Large intestine (tissue), 3 donors: ENCODE measurements around the gene SMNDC1. TPM values are rescaled to one million over a fixed set of nuclear protein-coding genes. Genes with fewer than 3 reads are reported as not detected.
"Not testable (repeated sequence)": the region's sequence is repeated elsewhere in the genome, so short reads cannot be mapped to it uniquely, and the experiment has no call there.

Experiments used
- DNase-seq, 2 donors: peaks; one replicate each; pipeline versions ENCODE4 v3.0.0 to v3.0.0-alpha.2; 2013
- H3K27ac ChIP-seq: one replicate; pipeline ENCODE4 v1.5.1; 2013; ENCODE audit warnings: low read length
- H3K27me3 ChIP-seq: 2 replicates; pipeline ENCODE4 v1.6.1; 2013; ENCODE audit warnings: low read length; ENCODE audit not compliant: control insufficient read depth, insufficient read depth
- H3K36me3 ChIP-seq: 2 replicates; pipeline ENCODE4 v1.6.1; 2013; ENCODE audit warnings: low read length; ENCODE audit not compliant: control insufficient read depth, insufficient read depth
- H3K4me1 ChIP-seq: one replicate; pipeline ENCODE4 v1.6.1; 2013; ENCODE audit warnings: low read length; ENCODE audit not compliant: control insufficient read depth, insufficient read depth
- H3K4me3 ChIP-seq: one replicate; pipeline ENCODE4 v1.5.1; 2013; ENCODE audit warnings: low read length
- H3K9me3 ChIP-seq: one replicate; pipeline ENCODE4 v1.6.1; 2013; ENCODE audit warnings: mild to moderate bottlenecking, low read depth, low read length, moderate library complexity; ENCODE audit not compliant: control insufficient read depth
- WGBS: methylation state at CpG from one replicate; pipeline ENCODE4 v1.1.5; 2013; ENCODE audit warnings: low lambda C conversion rate; ENCODE audit not compliant: insufficient coverage; 5-methylcytosine and 5-hydroxymethylcytosine counted together
- polyA plus RNA-seq: library from polyadenylated mRNA; unstranded; fragments of 120-200 nt; gene quantifications from one replicate; pipeline ENCODE4 v1.2.1, GENCODE V29; 2013

SMNDC1 gene
- polyA plus RNA-seq, 1 donor, result 33.8 TPM

DNA sequence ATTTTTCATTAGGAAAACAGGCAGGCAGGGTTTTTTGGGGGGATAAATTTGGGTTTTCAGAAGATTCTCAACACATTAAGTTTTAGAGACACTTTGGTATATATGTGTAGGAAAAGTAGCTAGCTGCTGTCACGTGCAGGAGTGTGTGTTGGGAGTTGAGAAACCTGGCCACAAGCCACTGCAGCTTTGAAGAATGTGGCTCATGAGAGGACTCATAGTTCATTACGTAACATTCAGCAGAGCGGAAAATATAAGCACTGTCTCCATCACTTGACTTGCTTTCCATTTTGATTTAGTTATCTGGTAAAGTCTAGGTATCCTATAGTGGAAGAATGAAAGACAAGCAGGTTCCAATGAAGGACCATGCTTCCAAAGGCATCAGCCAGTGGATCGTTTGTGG is 31.2 kb downstream of the SMNDC1 start:
- no peak overlapping the region for H3K4me3 ChIP-seq
- no peaks in the 10 kb centered on the region for H3K27me3 ChIP-seq
- H3K36me3 ChIP-seq, result no peaks in the 10 kb centered on the region
- WGBS, result 71% methylated on average over 2 of the region's 4 CpGs
- peaks cover 4% of the 10 kb centered on the region for H3K4me1 ChIP-seq
- peak in 1 of 2 donors; percentile 33 for DNase-seq
- H3K9me3 ChIP-seq, result no peaks in the 10 kb centered on the region
- no peak overlapping the region for H3K27ac ChIP-seq

- H3K36me3 ChIP-seq, DNase-seq, H3K9me3 ChIP-seq, H3K4me3 ChIP-seq, H3K27me3 ChIP-seq, H3K4me1 ChIP-seq, H3K27ac ChIP-seq: not testable (repeated sequence)
- 100% methylated on average over 1 of the region's 15 CpGs for WGBS
These were observed 31.7 kb downstream of the SMNDC1 start for GRCh38 chr10:110272995-110273394.

DNA sequence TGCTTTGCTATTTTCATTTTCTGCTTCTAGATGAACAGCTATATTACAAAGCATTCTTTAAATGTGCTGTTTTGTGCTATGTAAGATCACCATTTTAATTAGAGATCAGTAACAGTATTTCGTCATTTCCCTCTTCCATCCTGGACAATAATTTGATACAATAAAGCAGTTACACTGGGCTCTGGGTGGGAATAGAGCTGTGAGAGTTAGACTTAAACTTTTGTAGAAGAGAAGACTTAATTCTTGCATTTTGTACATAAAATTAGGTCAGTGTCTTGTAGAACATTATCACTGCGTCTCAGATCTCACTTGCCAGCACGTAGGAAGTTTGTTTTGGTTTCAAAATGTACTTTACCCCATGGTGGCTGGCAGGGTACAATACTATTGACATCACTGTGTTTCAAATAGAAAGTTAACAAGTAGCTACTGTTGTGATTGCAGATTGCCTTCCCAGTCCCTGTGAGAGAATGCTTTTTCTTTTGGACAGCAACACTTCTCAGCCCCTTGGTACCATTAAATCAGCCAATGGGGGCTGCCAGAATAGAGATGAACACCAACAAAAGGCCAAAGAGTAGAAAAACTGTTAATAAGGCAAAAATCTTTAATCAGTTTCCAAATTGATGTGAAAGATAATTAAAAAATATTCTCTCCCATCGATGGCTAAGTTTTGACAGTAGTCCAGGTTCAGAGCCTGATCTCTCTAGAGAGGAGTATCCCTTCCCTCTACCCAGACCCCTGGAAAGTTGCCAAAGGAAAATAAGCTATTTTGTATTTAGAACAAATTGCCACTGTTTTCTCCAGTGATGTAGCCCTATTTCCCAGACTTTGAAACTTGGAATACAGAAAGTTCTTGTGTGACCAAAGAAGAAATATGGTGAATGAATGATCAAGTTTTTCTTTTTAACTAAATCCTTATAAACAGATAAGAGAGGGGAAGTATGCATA is 35.1 kb downstream of the SMNDC1 start:
- WGBS, result no CpG with 5 or more reads among the region's 4 CpGs
- no peaks in the 10 kb centered on the region for H3K9me3 ChIP-seq
- peak overlapping the region; percentile 22 for H3K4me3 ChIP-seq
- peak overlapping the region; percentile 58 for H3K27ac ChIP-seq
- H3K4me1 ChIP-seq, result peaks cover 4% of the 10 kb centered on the region
- no peaks in the 10 kb centered on the region for H3K27me3 ChIP-seq
- DNase-seq, result peak; percentile 67 to 89
- H3K36me3 ChIP-seq, result no peaks in the 10 kb centered on the region

DNA sequence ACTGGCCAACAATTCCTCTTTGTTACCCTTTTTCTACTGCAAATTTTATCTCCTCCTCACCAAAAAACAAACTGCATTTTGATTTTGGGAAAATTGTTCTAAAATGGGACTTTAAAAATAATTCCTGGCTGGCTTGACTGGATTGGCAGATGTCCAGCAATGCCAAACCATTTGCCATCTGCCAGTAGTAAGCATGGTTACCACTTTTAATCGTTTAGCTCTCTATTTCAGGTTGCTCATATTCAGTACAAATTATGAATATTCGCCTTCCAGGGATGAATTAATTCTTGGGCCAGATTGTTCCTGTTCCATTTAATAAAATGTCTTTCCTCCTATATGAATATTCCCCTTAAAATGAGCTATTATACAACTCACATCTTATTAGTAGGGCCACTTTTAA is 35.7 kb downstream of the SMNDC1 start:
- Histone ChIP-seq H3K27me3 (no peaks in the 10 kb centered on the region), H3K4me3 (peak overlapping the region; percentile 22), H3K27ac (peak overlapping the region; percentile 58), H3K4me1 (peaks cover 4% of the 10 kb centered on the region), H3K36me3 (no peaks in the 10 kb centered on the region), H3K9me3 (no peaks in the 10 kb centered on the region)
- no peak for DNase-seq
- no CpG with 5 or more reads among the region's 2 CpGs for WGBS

GRCh38 chr10:110268442-110268841 is 36.3 kb downstream of the SMNDC1 start:
- H3K4me3 ChIP-seq, result no peak overlapping the region
- H3K4me1 ChIP-seq, result peaks cover 4% of the 10 kb centered on the region
- no peak for DNase-seq
- no peaks in the 10 kb centered on the region for H3K36me3 ChIP-seq
- H3K27ac ChIP-seq, result no peak overlapping the region
- H3K27me3 ChIP-seq, result no peaks in the 10 kb centered on the region
- no peaks in the 10 kb centered on the region for H3K9me3 ChIP-seq

- H3K9me3 ChIP-seq, result no peaks in the 10 kb centered on the region
- WGBS, result 88% methylated on average over 1 of the region's 1 CpG
- H3K27me3 ChIP-seq, result no peaks in the 10 kb centered on the region
- H3K36me3 ChIP-seq, result no peaks in the 10 kb centered on the region
- no peak overlapping the region for H3K27ac ChIP-seq
- peaks cover 4% of the 10 kb centered on the region for H3K4me1 ChIP-seq
- DNase-seq, result no peak
- no peak overlapping the region for H3K4me3 ChIP-seq
These were observed 37.4 kb downstream of the SMNDC1 start for GRCh38 chr10:110267276-110267675.

DNA sequence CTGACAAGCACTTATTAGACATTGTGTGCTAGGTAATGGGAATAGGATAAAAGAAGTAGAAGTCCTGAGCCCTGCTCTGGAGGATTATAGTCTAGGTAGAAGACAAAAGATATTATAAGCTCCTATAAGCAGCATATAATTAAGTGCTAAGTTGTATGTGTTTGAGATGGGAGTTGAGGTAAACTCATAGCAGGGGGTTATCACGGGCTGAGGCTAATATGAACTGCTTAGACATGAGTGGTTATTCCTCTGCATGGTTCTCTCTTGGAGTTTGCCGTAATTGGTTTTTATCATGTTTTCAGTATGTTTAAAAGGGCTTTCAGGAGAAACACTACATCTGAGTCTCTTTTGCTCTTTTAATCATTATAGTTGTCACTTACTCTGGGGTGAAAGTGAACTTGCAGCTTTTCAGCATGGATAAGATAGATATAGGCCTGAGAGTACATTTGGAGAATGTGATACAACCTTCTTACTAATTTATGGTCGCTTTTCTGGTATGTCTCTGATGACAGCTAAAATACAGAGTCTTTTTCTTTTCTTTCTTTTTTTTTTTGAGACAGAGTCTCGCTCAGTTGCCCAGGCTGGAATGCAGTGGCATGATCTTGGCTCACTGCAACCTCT is 39.0 kb downstream of the SMNDC1 start:
- peaks cover 4% of the 10 kb centered on the region for H3K4me1 ChIP-seq
- no peaks in the 10 kb centered on the region for H3K27me3 ChIP-seq
- no peak overlapping the region for H3K27ac ChIP-seq
- WGBS, result 100% methylated on average over 2 of the region's 4 CpGs
- no peak overlapping the region for H3K4me3 ChIP-seq
- no peaks in the 10 kb centered on the region for H3K9me3 ChIP-seq
- H3K36me3 ChIP-seq, result no peaks in the 10 kb centered on the region
- no peak for DNase-seq

DNA sequence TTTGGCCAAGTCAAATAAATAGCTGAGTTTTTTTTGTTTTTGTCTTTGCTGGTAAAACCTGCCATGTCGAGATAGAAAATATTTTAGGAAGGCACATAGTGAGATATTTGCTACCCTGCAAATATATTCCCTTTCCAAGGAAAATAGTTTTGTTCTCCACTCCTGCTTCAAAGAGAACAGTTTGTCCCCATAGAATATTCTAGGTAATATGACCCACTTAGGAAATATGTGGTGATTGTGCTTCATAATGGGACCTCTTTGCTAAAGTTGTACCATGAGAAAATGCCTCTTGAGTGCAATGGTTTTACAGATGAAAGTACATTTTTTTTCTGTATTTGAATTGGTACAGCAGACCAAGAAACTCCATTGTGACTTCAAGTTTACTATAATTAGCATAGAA is 41.6 kb downstream of the SMNDC1 start:
- Histone ChIP-seq H3K9me3 (no peaks in the 10 kb centered on the region), H3K36me3 (no peaks in the 10 kb centered on the region), H3K27me3 (no peaks in the 10 kb centered on the region), H3K27ac (no peak overlapping the region), H3K4me3 (no peak overlapping the region), H3K4me1 (no peaks in the 10 kb centered on the region)
- no peak for DNase-seq
- WGBS, result 80% methylated on average over 1 of the region's 1 CpG

DNA sequence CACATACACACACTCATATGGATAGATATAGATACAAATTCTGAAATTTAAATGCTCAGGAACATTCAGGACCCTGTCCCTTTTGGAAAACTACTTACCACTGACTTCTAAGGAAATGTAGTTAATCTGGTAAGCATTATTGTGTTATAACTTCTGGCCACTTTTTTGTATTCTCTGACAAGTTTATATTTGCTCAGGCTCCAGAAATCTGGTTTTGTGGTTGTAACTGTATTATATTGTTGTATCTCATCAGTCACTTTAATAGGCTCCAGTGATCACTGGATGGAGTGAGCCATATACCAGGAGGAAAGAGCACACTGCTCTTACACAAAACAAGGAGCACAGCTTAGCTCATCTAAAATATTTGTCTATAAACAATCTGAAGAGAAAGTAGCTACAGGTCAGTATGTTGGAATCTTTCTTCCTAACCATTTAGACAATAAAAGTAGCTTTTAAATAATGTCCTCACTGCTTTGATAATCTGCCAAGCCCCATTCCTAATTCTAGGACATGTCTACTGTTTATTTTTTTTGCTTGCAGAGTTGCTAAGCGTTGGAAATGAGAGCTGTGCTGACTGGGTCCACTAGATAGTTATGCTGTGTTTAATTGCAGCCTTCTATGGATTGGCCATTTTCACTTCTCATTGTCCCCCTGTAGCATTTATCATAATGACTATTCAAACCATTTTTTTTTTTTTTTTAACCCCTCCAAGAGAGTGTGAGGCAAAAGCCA is 43.8 kb downstream of the SMNDC1 start:
- Histone ChIP-seq H3K36me3 (no peaks in the 10 kb centered on the region), H3K9me3 (no peaks in the 10 kb centered on the region), H3K4me1 (no peaks in the 10 kb centered on the region), H3K27ac (no peak overlapping the region), H3K27me3 (no peaks in the 10 kb centered on the region), H3K4me3 (no peak overlapping the region)
- no peak for DNase-seq
- 83% methylated on average over 1 of the region's 1 CpG for WGBS

GRCh38 chr10:110259317-110259716 is 45.4 kb downstream of the SMNDC1 start:
- H3K36me3 ChIP-seq, result no peaks in the 10 kb centered on the region
- no peaks in the 10 kb centered on the region for H3K27me3 ChIP-seq
- no peak for DNase-seq
- no peak overlapping the region for H3K4me3 ChIP-seq
- H3K9me3 ChIP-seq, result no peaks in the 10 kb centered on the region
- H3K4me1 ChIP-seq, result no peaks in the 10 kb centered on the region
- H3K27ac ChIP-seq, result no peak overlapping the region
